HTR-8/SVneo (cell line): ENCODE data around the gene OR2A12.
"Not testable (repeated sequence)": the region's sequence is repeated elsewhere in the genome, so short reads cannot be mapped to it uniquely, and the experiment has no call there.

ENCODE experiments used
- DNase-seq: peaks from one replicate; pipeline ENCODE4 v3.0.0; 2011; ENCODE audit warnings: low spot score, mixed read lengths; ENCODE audit not compliant: insufficient read length
- FAIRE-seq: peaks from 2 replicates; lab custom pipeline; 2011; peaks lifted over from hg19 to GRCh38; lab: Jason Lieb, UNC

Gene OR2A12

DNA sequence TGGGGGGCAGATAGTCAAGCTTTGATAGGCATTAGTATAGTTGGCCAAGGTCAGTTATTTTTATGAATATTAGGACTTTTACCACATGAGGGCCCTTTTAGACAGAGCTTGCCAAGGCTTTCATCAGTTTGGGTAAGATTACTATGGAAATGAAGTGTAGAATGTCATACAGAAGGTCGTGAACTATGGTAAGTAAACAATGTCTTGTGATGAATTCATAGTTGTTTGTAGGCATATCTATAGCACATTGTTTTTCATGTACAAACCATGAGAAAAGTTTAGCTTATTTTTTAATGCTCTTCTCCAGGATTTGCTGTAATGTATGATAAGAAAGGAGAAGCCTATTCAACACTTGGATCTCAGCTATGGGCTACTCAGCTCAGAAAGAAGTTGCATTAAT is 27.6 kb downstream of the OR2A12 start:
- FAIRE-seq, result no peak
- DNase-seq, result no peak

DNA sequence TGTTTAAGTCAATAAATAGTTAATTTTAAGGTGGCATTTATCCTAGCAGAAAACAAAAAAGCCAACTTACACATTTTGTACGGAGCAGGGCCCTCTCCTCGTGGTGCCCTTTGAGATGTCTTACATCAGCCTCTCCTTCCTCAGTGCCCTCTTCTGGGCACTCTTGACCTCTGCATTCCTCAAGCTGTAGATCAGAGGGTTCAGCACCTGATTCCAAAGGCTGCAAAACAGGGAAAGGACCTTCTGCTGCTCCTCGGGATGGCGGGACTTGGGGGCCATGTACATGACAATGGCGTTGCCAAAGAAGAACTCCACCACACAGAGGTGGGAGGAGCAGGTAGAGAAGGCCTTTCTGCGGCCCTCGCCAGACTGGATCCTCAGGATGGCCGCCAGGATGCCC is 32.3 kb downstream of the OR2A12 start:
- DNase-seq (no peak), FAIRE-seq (no peak)

DNA sequence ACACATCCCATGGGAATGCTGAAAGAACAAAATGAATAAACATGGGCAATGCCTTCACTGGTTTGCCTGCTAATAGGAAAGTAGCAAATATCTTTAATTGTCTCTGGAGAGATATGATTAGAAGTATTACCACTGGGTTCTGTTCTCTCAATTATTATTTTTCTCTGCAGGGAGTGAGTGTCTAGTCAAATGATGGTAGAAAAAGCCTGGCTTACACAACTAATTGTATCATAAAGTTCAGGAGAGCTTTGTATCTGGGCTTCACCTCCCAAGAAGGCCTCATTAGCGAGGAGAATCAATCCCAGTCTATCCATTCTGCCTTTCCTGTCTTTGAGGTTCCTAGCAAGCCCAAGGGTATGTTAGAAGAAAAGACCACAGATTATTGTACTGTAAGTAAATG is 36.8 kb downstream of the OR2A12 start, which contains the start of gene OR2A14:
TSS of gene OR2A14 (plus strand) at position 301 of the 400 bp plus-strand sequence. CDS start 5,937 bp downstream, outside the sequence.
- DNase-seq, result no peak
- FAIRE-seq, result no peak

DNA sequence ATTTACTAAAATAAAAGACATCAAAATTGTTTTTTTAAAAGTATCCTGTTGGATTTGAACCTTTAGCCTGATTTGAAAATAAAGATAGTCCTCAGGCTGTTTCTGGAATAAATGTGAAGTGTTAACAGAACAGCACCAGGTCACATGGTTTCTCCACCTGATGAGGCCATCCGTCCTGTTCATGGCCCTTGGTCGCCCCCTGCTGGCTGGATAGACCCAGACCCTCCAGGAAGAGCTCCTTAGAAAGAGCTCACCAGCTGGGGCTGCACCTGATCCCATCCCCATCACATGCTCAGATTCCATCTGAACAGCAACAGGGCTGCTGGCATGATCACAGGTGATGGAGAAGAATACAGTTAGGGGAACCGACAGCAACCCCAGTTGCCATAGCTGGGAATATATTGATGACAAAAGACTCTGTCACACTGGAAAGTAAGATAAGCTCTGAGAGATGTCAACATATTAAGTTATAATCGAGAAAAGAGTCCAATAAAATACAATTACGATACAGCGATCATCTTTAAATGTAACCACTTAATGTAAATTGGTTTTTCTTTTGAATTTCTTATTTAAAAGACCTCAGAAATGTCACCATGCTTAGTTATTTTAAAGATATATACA is 41.7 kb downstream of the OR2A12 start:
- FAIRE-seq (no peak), DNase-seq (peak; percentile 59)

DNA sequence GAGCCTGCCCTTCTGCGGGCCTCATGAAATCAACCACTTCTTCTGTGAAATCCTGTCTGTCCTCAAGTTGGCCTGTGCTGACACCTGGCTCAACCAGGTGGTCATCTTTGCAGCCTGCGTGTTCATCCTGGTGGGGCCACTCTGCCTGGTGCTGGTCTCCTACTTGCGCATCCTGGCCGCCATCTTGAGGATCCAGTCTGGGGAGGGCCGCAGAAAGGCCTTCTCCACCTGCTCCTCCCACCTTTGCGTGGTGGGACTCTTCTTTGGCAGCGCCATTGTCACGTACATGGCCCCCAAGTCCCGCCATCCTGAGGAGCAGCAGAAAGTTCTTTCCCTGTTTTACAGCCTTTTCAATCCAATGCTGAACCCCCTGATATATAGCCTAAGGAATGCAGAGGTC is 43.5 kb downstream of the OR2A12 start:
- not testable (repeated sequence) for FAIRE-seq

DNA sequence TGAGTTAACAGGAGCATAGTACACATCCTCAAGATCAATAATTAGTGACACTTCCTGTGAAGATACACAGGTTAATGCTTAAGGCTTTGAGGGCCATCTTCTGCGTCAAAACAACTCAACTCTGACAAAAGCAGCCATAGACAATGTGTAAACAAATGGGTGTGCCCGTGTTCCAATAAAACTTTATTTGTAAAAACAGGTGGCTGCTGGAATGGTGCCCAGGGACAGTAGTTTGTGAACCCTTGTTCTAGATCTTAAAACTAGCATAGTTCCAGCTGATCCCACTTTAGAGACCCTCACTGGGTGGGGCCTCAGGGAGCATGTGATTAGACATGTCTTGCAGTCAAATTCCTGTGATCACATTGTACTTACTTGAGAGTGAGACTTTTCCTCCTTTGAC is 44.7 kb downstream of the OR2A12 start:
- DNase-seq (no peak), FAIRE-seq (no peak)

More for the DNA sequence above, 43.5 kb downstream of the OR2A12 start:
- DNase-seq, result not testable (repeated sequence)

DNA sequence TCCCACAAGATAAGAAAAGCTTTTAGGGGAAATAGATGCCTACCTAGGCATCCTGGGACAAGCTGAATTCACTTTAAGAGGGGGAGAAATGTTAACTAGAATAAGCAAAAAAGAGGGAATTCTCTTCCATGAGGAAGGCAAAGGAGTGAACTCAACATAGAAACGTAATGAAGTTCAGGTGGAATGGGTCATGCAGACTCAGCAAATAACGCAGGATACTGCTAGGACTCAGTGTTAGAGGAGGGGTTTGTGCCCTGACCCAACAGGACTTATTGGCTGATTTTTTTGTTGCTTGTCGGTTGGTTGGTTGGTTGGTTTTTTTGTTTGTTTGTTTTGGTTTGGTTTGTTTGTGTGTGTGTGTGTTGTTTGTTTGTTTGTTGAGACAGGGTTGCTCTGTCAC is 46.2 kb downstream of the OR2A12 start:
- no peak for FAIRE-seq

DNA sequence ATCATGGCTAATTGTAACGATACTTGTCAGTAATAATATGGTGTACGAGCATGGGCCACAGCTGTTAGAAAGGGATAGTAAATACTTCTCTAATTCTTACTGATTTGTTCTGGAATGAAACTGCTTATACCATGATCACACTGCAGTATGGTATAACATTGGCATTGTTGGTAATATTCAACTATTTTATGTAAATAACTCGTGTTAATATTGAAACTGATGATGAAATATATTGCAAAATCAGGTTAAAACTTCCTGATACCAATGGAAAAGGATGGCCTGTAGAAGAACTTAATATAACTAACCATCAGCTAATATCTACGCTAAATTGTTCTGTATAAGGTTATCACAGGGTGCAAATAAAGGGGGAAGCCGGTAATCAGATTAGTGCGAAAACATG is 47.2 kb downstream of the OR2A12 start:
- FAIRE-seq (no peak), DNase-seq (no peak)

More for the DNA sequence above, 46.2 kb downstream of the OR2A12 start:
- DNase-seq, result no peak

DNA sequence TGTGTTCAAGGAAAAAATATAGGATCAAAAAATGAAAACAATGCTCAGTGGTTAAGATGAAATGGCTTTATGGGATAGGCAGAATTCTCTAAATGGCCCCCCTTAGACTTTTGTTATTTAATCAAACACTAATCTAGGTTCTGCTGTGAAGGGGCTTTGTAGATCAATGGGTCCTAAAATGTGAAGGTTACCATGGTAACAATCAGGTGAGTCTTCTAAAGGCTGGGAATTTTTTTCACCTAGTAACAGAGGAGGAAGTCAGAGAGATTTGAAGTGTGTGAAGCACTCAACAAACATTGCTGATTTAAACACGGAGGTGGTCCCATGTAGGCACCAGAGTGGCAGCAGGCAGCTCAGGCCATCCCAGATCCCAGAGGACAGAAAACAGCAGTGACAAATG is 48.0 kb downstream of the OR2A12 start:
- FAIRE-seq, result no peak
- DNase-seq, result no peak

DNA sequence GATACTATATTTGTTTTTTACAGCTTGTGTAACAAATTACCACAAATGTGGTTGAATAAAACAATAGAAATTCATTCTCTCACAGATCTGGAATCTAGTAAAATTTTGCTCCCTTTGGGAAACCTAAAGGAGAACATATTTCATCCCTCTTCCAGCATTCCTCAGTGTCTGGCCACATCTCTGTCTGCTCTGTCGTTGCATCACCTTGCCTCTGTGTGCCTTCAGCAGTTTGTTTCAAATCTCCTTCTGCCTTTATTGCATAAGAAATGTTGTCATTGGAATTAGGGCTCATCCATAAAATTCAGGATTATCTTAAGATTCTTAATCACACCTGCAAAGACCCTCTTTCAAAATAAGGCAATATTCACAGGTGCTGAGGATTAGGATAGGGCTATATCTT is 51.4 kb downstream of the OR2A12 start:
- DNase-seq (no peak), FAIRE-seq (no peak)

DNA sequence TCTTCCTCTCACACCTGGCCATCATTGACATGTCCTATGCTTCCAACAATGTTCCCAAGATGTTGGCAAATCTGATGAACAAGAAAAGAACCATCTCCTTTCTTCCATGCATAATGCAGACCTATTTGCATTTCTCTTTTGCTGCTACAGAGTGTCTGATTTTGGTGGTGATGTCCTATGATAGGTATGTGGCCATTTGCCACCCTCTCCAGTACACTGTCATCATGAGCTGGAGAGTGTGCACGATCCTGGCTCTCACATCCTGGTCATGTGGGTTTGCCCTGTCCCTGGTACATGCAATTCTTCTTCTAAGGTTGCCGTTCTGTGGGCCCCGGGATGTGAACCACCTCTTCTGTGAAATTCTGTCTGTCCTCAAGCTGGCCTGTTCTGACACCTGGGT is 56.1 kb downstream of the OR2A12 start:
- FAIRE-seq, result no peak
- no peak for DNase-seq

DNA sequence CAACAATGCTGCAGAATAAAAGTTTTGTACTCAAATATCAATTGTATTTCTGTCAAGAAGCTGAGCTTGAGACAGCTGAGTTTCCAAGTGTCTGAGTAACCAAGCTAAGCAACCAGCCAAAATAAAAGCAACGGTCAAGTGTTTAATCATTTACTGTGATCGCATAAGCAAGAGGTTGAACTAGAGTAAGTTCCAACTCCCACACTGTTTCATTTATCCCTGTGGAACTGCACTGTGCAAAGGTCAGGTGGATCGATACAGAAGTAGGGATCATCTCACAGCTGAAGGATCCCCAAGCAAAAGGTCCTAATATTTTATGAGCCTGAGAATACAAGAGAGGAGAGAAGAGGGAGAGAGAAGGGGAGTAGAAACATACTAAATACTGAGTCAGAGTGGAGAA is 58.3 kb downstream of the OR2A12 start:
- no peak for FAIRE-seq

DNA sequence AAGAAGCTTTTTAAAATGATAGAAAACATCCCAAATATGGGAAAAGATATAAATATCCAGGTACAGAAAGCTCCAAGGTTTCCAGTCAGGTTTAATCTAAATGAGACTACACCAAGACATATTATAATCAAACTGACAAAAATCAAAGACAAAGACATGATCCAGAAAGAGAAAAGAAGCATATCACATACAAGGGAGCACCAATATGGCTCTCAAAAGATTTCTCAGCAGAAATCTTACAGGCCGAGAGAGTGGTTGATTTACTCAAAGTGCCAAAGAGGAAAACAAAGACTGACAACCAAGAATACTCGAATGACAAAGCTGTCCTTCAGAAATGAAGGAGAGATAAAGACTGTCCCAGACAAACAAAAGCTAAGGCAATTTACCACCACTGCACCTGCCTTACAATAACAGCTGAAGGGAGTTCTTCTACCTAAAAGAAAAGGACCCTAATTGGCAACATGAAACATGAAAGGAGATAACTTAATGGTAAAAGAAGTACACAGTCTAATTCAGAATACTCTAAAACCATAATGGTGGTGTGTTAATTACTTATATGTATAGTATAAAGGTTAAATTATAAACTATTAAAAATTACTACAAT is 62.2 kb downstream of the OR2A12 start:
- FAIRE-seq (no peak), DNase-seq (no peak)

More for the DNA sequence above, 58.3 kb downstream of the OR2A12 start:
- no peak for DNase-seq
